Subcutaneous adipose tissue (tissue), 4 donors: Measurements from ENCODE around the gene ZNF205. TPM values are rescaled to one million over a fixed set of nuclear protein-coding genes. Genes with fewer than 3 reads are reported as not detected.

Experiments
- CTCF ChIP-seq: fragments of 450-650 bp; IDR thresholded peaks from one replicate; pipeline ENCODE4 v1.5.1; 2016; ENCODE audit warnings: low read depth, mild to moderate bottlenecking, control low read depth, antibody characterized with exemption, moderate library complexity
- total RNA-seq, 4 donors: library from RNA; depleted of rRNA; stranded (reverse); fragments of >200 nt; gene quantifications; one replicate each; pipeline ENCODE4 v1.1.0, GENCODE V29; 2016

ZNF205 gene
- total RNA-seq, 4 donors from 2014 or later, result 3.4 to 15.3 (median 7.6) TPM

DNA sequence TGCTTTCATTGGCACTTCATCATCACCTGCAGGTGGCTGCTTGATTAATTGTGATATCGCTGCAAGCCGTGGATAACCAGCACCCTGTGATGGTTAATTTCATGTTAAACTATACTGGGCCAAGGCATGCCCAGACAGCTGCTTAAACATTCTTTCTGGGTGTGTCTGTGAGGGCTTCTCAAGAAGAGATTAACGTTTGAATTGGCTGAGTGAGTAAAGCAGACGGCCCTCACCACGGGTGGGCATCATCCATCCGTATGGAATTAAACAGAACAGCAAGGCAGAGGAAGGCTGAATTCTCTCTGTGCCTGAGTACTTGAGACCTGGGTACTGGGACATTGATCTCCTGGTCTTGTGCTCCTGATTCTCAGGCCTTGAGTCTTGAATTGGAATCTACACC, 15.4 kb downstream of the ZNF205 start:
- TF ChIP-seq CTCF, result no peak

- TF ChIP-seq CTCF, result no peak
These were observed 17.0 kb downstream of the ZNF205 start for GRCh38 chr16:3129137-3130131.

- TF ChIP-seq CTCF, result no peak
These were observed 19.5 kb downstream of the ZNF205 start for GRCh38 chr16:3131755-3132377.

- TF ChIP-seq CTCF, result no peak
These were observed 21.5 kb downstream of the ZNF205 start for GRCh38 chr16:3133844-3134243.

DNA sequence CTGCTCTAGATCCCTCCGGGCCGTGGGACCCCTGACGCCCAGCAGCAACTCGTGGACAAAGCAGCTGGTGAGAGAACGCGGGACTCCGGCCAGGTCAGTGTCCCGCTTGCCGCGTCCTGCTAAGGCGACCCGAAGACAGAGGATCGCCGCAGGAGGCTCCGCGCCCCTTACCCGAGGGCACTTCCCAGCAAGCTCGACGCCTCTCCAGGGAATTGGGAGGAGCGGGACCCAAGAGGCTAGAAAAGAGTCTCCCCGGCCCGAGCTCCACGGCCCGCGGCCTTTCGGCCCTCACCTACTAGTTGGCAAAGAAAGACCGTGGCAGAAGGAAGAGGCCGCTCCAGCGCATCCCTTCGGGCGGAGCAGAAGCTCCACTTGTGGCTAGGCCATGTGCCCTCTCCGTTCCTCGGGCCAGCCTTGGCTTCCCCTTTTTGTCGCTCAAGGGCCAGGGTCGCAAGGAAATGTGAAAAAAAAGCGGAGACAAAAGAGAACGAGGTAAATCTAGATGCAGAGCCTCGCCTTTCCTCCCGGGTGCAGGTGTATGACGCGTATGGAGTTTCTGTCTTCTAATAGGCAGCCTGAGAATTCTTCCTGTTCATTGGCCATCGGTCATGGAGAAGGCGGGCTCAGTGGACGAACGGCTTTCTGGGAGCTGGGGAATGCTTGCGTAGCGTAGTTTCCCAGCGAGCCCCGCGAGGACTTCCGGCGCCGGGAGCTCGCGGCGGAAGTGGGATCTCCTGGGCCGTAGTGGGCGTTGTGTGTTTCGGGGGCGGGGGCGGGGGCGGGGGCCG, 22.1 kb downstream of the ZNF205 start, which contains the start of gene ZNF213:
Gene ZNF213, plus strand, starts transcription at position 692 of the 788 bp plus-strand sequence. CDS start 2,252 bp downstream, outside the sequence.
- no peak for TF ChIP-seq CTCF

GRCh38 chr16:3135126-3135715, 22.8 kb downstream of the ZNF205 start:
- TF ChIP-seq CTCF, result no peak
